H9 (cell line): Measurements from ENCODE around the gene GUCA1C. TPM values are rescaled to one million over a fixed set of nuclear protein-coding genes. Genes with fewer than 3 reads are reported as not detected.

Experiments used
- DNase-seq: peaks from one replicate; pipeline ENCODE4 v3.0.0-alpha.2; 2017
- H2AFZ ChIP-seq: one replicate; pipeline ENCODE4 v1.6.1; 2013; ENCODE audit warnings: mild to moderate bottlenecking, low read length, control low read depth, moderate library complexity
- H2AK5ac ChIP-seq: 2 replicates; pipeline ENCODE4 v1.6.1; 2013; ENCODE audit warnings: low read length, control low read depth, mixed read lengths; ENCODE audit not compliant: insufficient read length
- H2BK120ac ChIP-seq: one replicate; pipeline ENCODE4 v1.6.1; 2013; ENCODE audit warnings: low read depth, mild to moderate bottlenecking, low read length, control low read depth, inconsistent platforms; ENCODE audit not compliant: poor library complexity, severe bottlenecking
- H2BK12ac ChIP-seq: 2 replicates; pipeline ENCODE4 v1.6.1; 2013; ENCODE audit warnings: low read length, control low read depth, mixed read lengths, low read depth; ENCODE audit not compliant: insufficient read length
- H2BK15ac ChIP-seq: 2 replicates; pipeline ENCODE4 v1.6.1; 2013; ENCODE audit warnings: low read depth, low read length, control low read depth
- H2BK20ac ChIP-seq: one replicate; pipeline ENCODE4 v1.6.1; 2013; ENCODE audit warnings: low read depth, mild to moderate bottlenecking, low read length, control low read depth, inconsistent platforms; ENCODE audit not compliant: poor library complexity, severe bottlenecking
- H2BK5ac ChIP-seq: 2 replicates; pipeline ENCODE4 v1.6.1; 2013; ENCODE audit warnings: low read length, control low read depth, mixed read lengths; ENCODE audit not compliant: insufficient read length
- H3K14ac ChIP-seq: 2 replicates; pipeline ENCODE4 v1.6.1; 2013; ENCODE audit warnings: low read length, control low read depth; ENCODE audit not compliant: insufficient read depth
- H3K18ac ChIP-seq: 2 replicates; pipeline ENCODE4 v1.6.1; 2013; ENCODE audit warnings: low read depth, mild to moderate bottlenecking, mixed read lengths, low read length, control low read depth; ENCODE audit not compliant: insufficient read length
- H3K23ac ChIP-seq: 2 replicates; pipeline ENCODE4 v1.6.1; 2013; ENCODE audit warnings: low read length, control low read depth, mixed read lengths, low read depth; ENCODE audit not compliant: insufficient read length
- H3K23me2 ChIP-seq: 2 replicates; pipeline ENCODE4 v1.6.1; 2013; ENCODE audit warnings: low read depth, mild to moderate bottlenecking, mixed read lengths, low read length, control low read depth; ENCODE audit not compliant: insufficient read length, poor library complexity, severe bottlenecking
- H3K27ac ChIP-seq: 2 replicates; pipeline ENCODE4 v1.5.1; 2013; ENCODE audit warnings: low read length, control low read depth, mixed read lengths, low read depth; ENCODE audit not compliant: insufficient read length
- H3K27me3 ChIP-seq: 2 replicates; pipeline ENCODE4 v1.6.1; 2013; ENCODE audit warnings: low read length, control low read depth, inconsistent platforms; ENCODE audit not compliant: insufficient read depth
- H3K4ac ChIP-seq: 2 replicates; pipeline ENCODE4 v1.6.1; 2013; ENCODE audit warnings: low read depth, mild to moderate bottlenecking, control low read depth, inconsistent platforms, low read length, moderate library complexity
- H3K4me1 ChIP-seq: 2 replicates; pipeline ENCODE4 v1.6.1; 2013; ENCODE audit warnings: low read length, control low read depth, inconsistent platforms; ENCODE audit not compliant: insufficient read depth
- H3K4me2 ChIP-seq: 2 replicates; pipeline ENCODE4 v1.6.1; 2013; ENCODE audit warnings: low read length, control low read depth, mixed read lengths; ENCODE audit not compliant: insufficient read length, insufficient read depth
- H3K56ac ChIP-seq: 2 replicates; pipeline ENCODE4 v1.6.1; 2013; ENCODE audit warnings: low read depth, mild to moderate bottlenecking, mixed read lengths, low read length, control low read depth; ENCODE audit not compliant: insufficient read length
- H3K79me1 ChIP-seq: 2 replicates; pipeline ENCODE4 v1.6.1; 2013; ENCODE audit warnings: low read depth, mild to moderate bottlenecking, moderate library complexity, low read length, control low read depth, inconsistent platforms; ENCODE audit not compliant: insufficient read depth, poor library complexity, severe bottlenecking
- H3K79me2 ChIP-seq: 2 replicates; pipeline ENCODE4 v1.6.1; 2013; ENCODE audit warnings: low read length, control low read depth, inconsistent platforms; ENCODE audit not compliant: insufficient read depth
- H3K9ac ChIP-seq: 2 replicates; pipeline ENCODE4 v1.6.1; 2013; ENCODE audit warnings: low read length, control low read depth, mixed read lengths; ENCODE audit not compliant: insufficient read length; ENCODE audit errors: extremely low read depth
- H3K9me3 ChIP-seq: one replicate; pipeline ENCODE4 v1.6.1; 2013; ENCODE audit warnings: low read depth, low read length, inconsistent platforms; ENCODE audit not compliant: control insufficient read depth
- H3T11ph ChIP-seq: one replicate; pipeline ENCODE4 v1.6.1; 2013; ENCODE audit warnings: mild to moderate bottlenecking, low read length, control low read depth, inconsistent platforms
- H4K20me1 ChIP-seq: one replicate; pipeline ENCODE4 v1.6.1; 2013; ENCODE audit not compliant: control insufficient read depth, insufficient read length, insufficient read depth
- H4K5ac ChIP-seq: 2 replicates; pipeline ENCODE4 v1.6.1; 2013; ENCODE audit warnings: low read depth, mild to moderate bottlenecking, mixed read lengths, low read length, control low read depth; ENCODE audit not compliant: insufficient read length
- H4K8ac ChIP-seq: replicated peaks from 2 replicates; pipeline ENCODE4 v1.6.1; 2013; ENCODE audit warnings: low read length, control low read depth, mixed read lengths, low read depth; ENCODE audit not compliant: insufficient read length
- H4K91ac ChIP-seq: 2 replicates; pipeline ENCODE4 v1.6.1; 2013; ENCODE audit warnings: low read depth, mild to moderate bottlenecking, moderate library complexity, mixed read lengths, low read length, control low read depth; ENCODE audit not compliant: insufficient read length
- H3K27ac Mint-ChIP-seq, 3 experiments: 2 replicates in 2 of 3; 3 replicates in 1 of 3; pipeline ENCODE4 v1.8.0; 2020 to 2021; ENCODE audit warnings: mixed read lengths in 3 of 3, mild to moderate bottlenecking in 1 of 3, moderate library complexity in 1 of 3
- H3K27me3 Mint-ChIP-seq: 2 replicates; pipeline ENCODE4 v1.8.0; 2021; ENCODE audit warnings: low read depth, mild to moderate bottlenecking, moderate library complexity, mixed read lengths
- H3K36me3 Mint-ChIP-seq, 3 experiments: 2 replicates in 2 of 3; 3 replicates in 1 of 3; pipeline ENCODE4 v1.8.0; 2020 to 2021; ENCODE audit warnings: low read depth in 3 of 3, mixed read lengths in 3 of 3; ENCODE audit not compliant: insufficient read depth in 1 of 3
- H3K4me1 Mint-ChIP-seq, 2 experiments: 2 replicates each; pipeline ENCODE4 v1.8.0; 2020; ENCODE audit warnings: mixed read lengths in 2 of 2
- H3K4me3 Mint-ChIP-seq, 2 experiments: 2 replicates in 1 of 2; 3 replicates in 1 of 2; pipeline ENCODE4 v1.8.0; 2020 to 2021; ENCODE audit warnings: mild to moderate bottlenecking in 2 of 2, mixed read lengths in 2 of 2, moderate library complexity in 1 of 2
- H3K9me3 Mint-ChIP-seq, 2 experiments: 2 replicates in 1 of 2; 3 replicates in 1 of 2; pipeline ENCODE4 v1.8.0; 2020; ENCODE audit warnings: mild to moderate bottlenecking in 2 of 2, mixed read lengths in 2 of 2, moderate library complexity in 1 of 2
- WGBS: extraction: QIAGEN DNeasy Blood & Tissue Kit; methylation state at CpG from one replicate; pipeline ENCODE4 v1.1.7; 2013; ENCODE audit warnings: missing lambda C conversion rate, low lambda C conversion rate, mixed read lengths; ENCODE audit not compliant: insufficient read length; ENCODE audit errors: extremely low coverage; 5-methylcytosine and 5-hydroxymethylcytosine counted together
- total RNA-seq: library from RNA; stranded (reverse); gene quantifications from 2 replicates; pipeline ENCODE4 v1.2.1, GENCODE V29; 2021
- TF ChIP-seq, protein P1 (sequence below): fragments of 200-600 bp; sonication (generic); conservative IDR thresholded peaks from 3 replicates; pipeline ENCODE4 v1.8.0; 2021; ENCODE audit warnings: antibody characterized with exemption, mild to moderate bottlenecking

Gene GUCA1C
- total RNA-seq, 1 experiment from 2014 or later: not detected

DNA sequence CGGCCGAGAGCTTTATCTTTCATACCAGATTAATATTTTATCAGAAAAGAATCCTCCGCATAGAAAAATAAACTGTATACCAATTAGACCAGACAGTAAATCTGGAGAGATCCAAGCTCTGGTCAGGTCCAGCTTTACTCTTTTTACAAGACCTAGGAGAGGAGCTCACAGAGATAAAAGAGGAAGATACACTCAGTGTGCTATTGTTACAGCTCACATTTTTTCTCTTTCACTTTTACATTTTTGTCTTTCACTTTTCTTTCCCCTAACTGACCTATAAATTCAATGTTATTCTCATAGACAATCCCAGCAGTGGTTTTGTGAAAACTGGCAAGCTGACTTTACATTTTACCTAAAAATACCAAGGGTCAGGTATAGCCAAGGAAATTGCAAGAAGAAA, 55.8 kb downstream of the GUCA1C start:
- TF ChIP-seq, protein P1, sequence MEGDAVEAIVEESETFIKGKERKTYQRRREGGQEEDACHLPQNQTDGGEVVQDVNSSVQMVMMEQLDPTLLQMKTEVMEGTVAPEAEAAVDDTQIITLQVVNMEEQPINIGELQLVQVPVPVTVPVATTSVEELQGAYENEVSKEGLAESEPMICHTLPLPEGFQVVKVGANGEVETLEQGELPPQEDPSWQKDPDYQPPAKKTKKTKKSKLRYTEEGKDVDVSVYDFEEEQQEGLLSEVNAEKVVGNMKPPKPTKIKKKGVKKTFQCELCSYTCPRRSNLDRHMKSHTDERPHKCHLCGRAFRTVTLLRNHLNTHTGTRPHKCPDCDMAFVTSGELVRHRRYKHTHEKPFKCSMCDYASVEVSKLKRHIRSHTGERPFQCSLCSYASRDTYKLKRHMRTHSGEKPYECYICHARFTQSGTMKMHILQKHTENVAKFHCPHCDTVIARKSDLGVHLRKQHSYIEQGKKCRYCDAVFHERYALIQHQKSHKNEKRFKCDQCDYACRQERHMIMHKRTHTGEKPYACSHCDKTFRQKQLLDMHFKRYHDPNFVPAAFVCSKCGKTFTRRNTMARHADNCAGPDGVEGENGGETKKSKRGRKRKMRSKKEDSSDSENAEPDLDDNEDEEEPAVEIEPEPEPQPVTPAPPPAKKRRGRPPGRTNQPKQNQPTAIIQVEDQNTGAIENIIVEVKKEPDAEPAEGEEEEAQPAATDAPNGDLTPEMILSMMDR: no peak
- Histone ChIP-seq H3K4me1 (no peaks in the 10 kb centered on the region), H3K79me2 (no peaks in the 10 kb centered on the region), H3K9ac (no peak overlapping the region), H3K4ac (no peak overlapping the region), H3K23me2 (no peaks in the 10 kb centered on the region), H3K9me3 (no peaks in the 10 kb centered on the region), H2AK5ac (no peak overlapping the region), H3K4me2 (no peak overlapping the region), H2AFZ (no peak overlapping the region), H2BK5ac (no peak overlapping the region), H3K27ac (no peak overlapping the region), H2BK15ac (no peak overlapping the region), H2BK120ac (no peak overlapping the region), H4K5ac (no peak overlapping the region), H4K8ac (no peak overlapping the region), H2BK12ac (no peak overlapping the region), H2BK20ac (no peak overlapping the region), H3K79me1 (no peaks in the 10 kb centered on the region), H3K23ac (no peak overlapping the region), H3K14ac (no peak overlapping the region), H4K91ac (no peak overlapping the region), H3K27me3 (no peaks in the 10 kb centered on the region), H3T11ph (no peak overlapping the region), H3K18ac (no peak overlapping the region), H3K56ac (no peak overlapping the region), H4K20me1 (no peaks in the 10 kb centered on the region)
- Mint-ChIP-seq H3K27ac (no peak overlapping the region), H3K4me3 (no peak overlapping the region), H3K27me3 (no peaks in the 10 kb centered on the region), H3K36me3 (no peaks in the 10 kb centered on the region), H3K9me3 (no peaks in the 10 kb centered on the region), H3K4me1 (no peaks in the 10 kb centered on the region)
- WGBS: no CpG with 5 or more reads among the region's 3 CpGs
- DNase-seq: no peak
